IMR-90 (cell line): ENCODE measurements around the gene GPR158. TPM values are rescaled to one million over a fixed set of nuclear protein-coding genes. Genes with fewer than 3 reads are reported as not detected.

ENCODE experiments used
- ATAC-seq: fragments of 200-7000 bp; cut with Tn5 transposase; 2 replicates; pipeline ENCODE4 v1.9.1; 2020; ENCODE audit warnings: low read depth, mild to moderate bottlenecking, moderate library complexity
- BruUV-seq: library from RNA; stranded (reverse); fragments of 400-500 nt; replicated peaks from 2 replicates; lab custom pipeline; 2021; lab: Mats Ljungman, UMichigan
- CTCF ChIA-PET: fragments of 300-600 bp; formaldehyde crosslinking; extraction: SDS; loops from one replicate; lab custom pipeline; 2021; ENCODE audit warnings: antibody characterized with exemption; lab: Yijun Ruan, JAX
- POLR2A ChIA-PET: fragments of 300-600 bp; sonication (Branson Sonifier 250); formaldehyde crosslinking; loops from one replicate; lab custom pipeline; 2022; ENCODE audit warnings: antibody characterized with exemption; ENCODE audit not compliant: unreplicated experiment; lab: Charles Lee
- DNase-seq: peaks from one replicate; pipeline ENCODE4 v3.0.0; 2013
- H2AFZ ChIP-seq: replicated peaks from 2 replicates; pipeline ENCODE3; 2013; ENCODE audit warnings: low read length, mild to moderate bottlenecking; ENCODE audit not compliant: poor library complexity
- H2AK5ac ChIP-seq: 2 replicates; pipeline ENCODE4 v1.6.1; 2013; ENCODE audit warnings: low read depth, low read length, inconsistent platforms
- H2AK9ac ChIP-seq: replicated peaks from 2 replicates; pipeline ENCODE3; 2013; ENCODE audit warnings: mild to moderate bottlenecking, low read depth, low read length, moderate library complexity; ENCODE audit not compliant: poor library complexity
- H2BK120ac ChIP-seq: 2 replicates; pipeline ENCODE4 v1.6.1; 2013; ENCODE audit warnings: low read depth, low read length, inconsistent platforms
- H2BK15ac ChIP-seq: 3 replicates; pipeline ENCODE4 v1.6.1; 2013; ENCODE audit warnings: low read depth, low read length, inconsistent platforms
- H2BK20ac ChIP-seq: 2 replicates; pipeline ENCODE4 v1.6.1; 2013; ENCODE audit warnings: low read depth, mild to moderate bottlenecking, inconsistent platforms, low read length, moderate library complexity
- H2BK5ac ChIP-seq: 2 replicates; pipeline ENCODE4 v1.6.1; 2013; ENCODE audit warnings: mild to moderate bottlenecking, low read depth, low read length, inconsistent platforms; ENCODE audit not compliant: poor library complexity, severe bottlenecking
- H3K14ac ChIP-seq: replicated peaks from 2 replicates; pipeline ENCODE4 v1.6.1; 2013; ENCODE audit warnings: low read depth, low read length, inconsistent platforms
- H3K18ac ChIP-seq: 2 replicates; pipeline ENCODE4 v1.6.1; 2013; ENCODE audit warnings: low read depth, low read length, control low read depth
- H3K23ac ChIP-seq: 2 replicates; pipeline ENCODE4 v1.6.1; 2013; ENCODE audit warnings: low read depth, low read length, inconsistent platforms
- H3K27ac ChIP-seq: 2 replicates; pipeline ENCODE4 v1.5.1; 2013; ENCODE audit warnings: mild to moderate bottlenecking, control low read depth, low read length; ENCODE audit not compliant: insufficient read depth
- H3K27me3 ChIP-seq: 2 replicates; pipeline ENCODE4 v1.6.1; 2013; ENCODE audit warnings: low read length; ENCODE audit not compliant: control insufficient read depth, insufficient read depth
- H3K36me3 ChIP-seq: 2 replicates; pipeline ENCODE4 v1.6.1; 2013; ENCODE audit warnings: low read length, mixed read lengths; ENCODE audit not compliant: control insufficient read depth, insufficient read depth
- H3K4ac ChIP-seq: 2 replicates; pipeline ENCODE4 v1.6.1; 2013; ENCODE audit warnings: low read depth, low read length, inconsistent platforms
- H3K4me1 ChIP-seq: 2 replicates; pipeline ENCODE4 v1.6.1; 2013; ENCODE audit warnings: low read length, mixed read lengths; ENCODE audit not compliant: control insufficient read depth, insufficient read depth
- H3K4me2 ChIP-seq: 2 replicates; pipeline ENCODE4 v1.6.1; 2013; ENCODE audit warnings: low read depth, mild to moderate bottlenecking, control low read depth, low read length, moderate library complexity
- H3K4me3 ChIP-seq: 2 replicates; pipeline ENCODE4 v1.5.1; 2013; ENCODE audit warnings: low read depth, mild to moderate bottlenecking, control low read depth, low read length, moderate library complexity; ENCODE audit not compliant: insufficient read depth
- H3K56ac ChIP-seq: 2 replicates; pipeline ENCODE4 v1.6.1; 2013; ENCODE audit warnings: low read length, inconsistent platforms; ENCODE audit not compliant: insufficient read depth; ENCODE audit errors: extremely low read depth
- H3K79me1 ChIP-seq, 2 experiments: 2 replicates each; pipeline ENCODE4 v1.6.1; 2013; ENCODE audit warnings: low read length in 2 of 2, inconsistent platforms in 1 of 2, low read depth in 1 of 2
- H3K9ac ChIP-seq: 2 replicates; pipeline ENCODE4 v1.6.1; 2013; ENCODE audit warnings: low read depth, low read length, control low read depth
- H3K9me1 ChIP-seq: 2 replicates; pipeline ENCODE4 v1.6.1; 2013; ENCODE audit warnings: low read length, inconsistent platforms; ENCODE audit not compliant: insufficient read depth
- H3K9me3 ChIP-seq: 2 replicates; pipeline ENCODE4 v1.6.1; 2013; ENCODE audit warnings: low read length; ENCODE audit not compliant: control insufficient read depth, insufficient read depth
- H4K20me1 ChIP-seq: 2 replicates; pipeline ENCODE4 v1.6.1; 2013; ENCODE audit warnings: low read length, inconsistent platforms; ENCODE audit not compliant: insufficient read depth
- H4K5ac ChIP-seq: 2 replicates; pipeline ENCODE4 v1.6.1; 2013; ENCODE audit warnings: mild to moderate bottlenecking, low read depth, low read length, control low read depth
- H4K8ac ChIP-seq, 2 experiments: 2 replicates each; pipeline ENCODE4 v1.6.1; 2013; ENCODE audit warnings: low read depth in 2 of 2, low read length in 2 of 2, control low read depth in 1 of 2, inconsistent platforms in 1 of 2
- H4K91ac ChIP-seq: 2 replicates; pipeline ENCODE4 v1.6.1; 2013; ENCODE audit warnings: low read depth, low read length, inconsistent platforms; ENCODE audit not compliant: insufficient read depth
- FOS ChIP-seq: fragments of 150-350 bp; IDR thresholded peaks from 2 replicates; pipeline ENCODE4 v1.6.1; 2016; ENCODE audit warnings: low read depth, low read length
- MAFK ChIP-seq: IDR thresholded peaks from 2 replicates; pipeline ENCODE4 v1.6.1; 2012; ENCODE audit warnings: low read depth, low read length, improper control_type of control experiment
- MAZ ChIP-seq: IDR thresholded peaks from 2 replicates; pipeline ENCODE4 v1.6.1; 2012; ENCODE audit warnings: low read depth, mild to moderate bottlenecking, low read length, improper control_type of control experiment, moderate library complexity, borderline replicate concordance
- MXI1 ChIP-seq: IDR thresholded peaks from 2 replicates; pipeline ENCODE4 v1.6.1; 2012; ENCODE audit warnings: low read depth, mild to moderate bottlenecking, low read length, moderate library complexity, borderline replicate concordance
- SMC3 ChIP-seq: fragments of 150-350 bp; IDR thresholded peaks from 2 replicates; pipeline ENCODE4 v1.6.1; 2016; ENCODE audit warnings: low read depth, mild to moderate bottlenecking, antibody characterized with exemption, low read length, moderate library complexity
- WGBS, 2 experiments: methylation state at CpG; one replicate each; pipeline versions ENCODE4 v1.1.5 to v1.1.7; 2013; ENCODE audit warnings: missing lambda C conversion rate in 2 of 2; ENCODE audit not compliant: insufficient read length in 1 of 2; ENCODE audit errors: extremely low coverage in 2 of 2; 5-methylcytosine and 5-hydroxymethylcytosine counted together
- dilution Hi-C: fragments of 300-500 bp; cut with HindIII; formaldehyde crosslinking; loops from one replicate; pipeline ENCODE4 v1.14.3; 2018; ENCODE audit warnings: low sequenced_read_pairs; ENCODE audit not compliant: unreplicated experiment
- in situ Hi-C: fragments of 300-500 bp; cut with MboI; formaldehyde crosslinking; loops from 3 replicates; pipeline ENCODE4 v1.14.3; 2019; ENCODE audit warnings: low sequenced_read_pairs, inconsistent platforms, mixed read lengths
- intact Hi-C: fragments of 100-400 bp; cut with micrococcal nuclease; formaldehyde crosslinking; loops from 2 replicates; pipeline ENCODE4 v1.10.0; 2022
- polyA plus RNA-seq, 3 experiments: library from polyadenylated mRNA; depleted of rRNA; stranded (reverse); fragments of >200 nt; gene quantifications; 2 replicates each; pipeline ENCODE4 v1.2.3, GENCODE V29; 2012; ENCODE audit warnings: low replicate concordance in 1 of 3
- total RNA-seq: library from RNA; depleted of rRNA; stranded (reverse); fragments of >200 nt; gene quantifications from 2 replicates; pipeline ENCODE4 v1.2.3, GENCODE V29; 2012
- TF ChIP-seq, protein P1 (sequence below): fragments of 150-350 bp; IDR thresholded peaks from 2 replicates; pipeline ENCODE4 v1.6.1; 2016; ENCODE audit warnings: low read depth, mild to moderate bottlenecking, low read length, moderate library complexity, borderline replicate concordance
- TF ChIP-seq, protein P2 (sequence below): fragments of 150-350 bp; IDR thresholded peaks from 2 replicates; pipeline ENCODE4 v1.6.1; 2017; ENCODE audit warnings: mild to moderate bottlenecking, antibody characterized with exemption, low read length, low read depth
- TF ChIP-seq, protein P3 (sequence below): conservative IDR thresholded peaks from 2 replicates; pipeline ENCODE4 v1.5.1; 2012; ENCODE audit warnings: mild to moderate bottlenecking, low read depth, low read length, improper control_type of control experiment

The GPR158 gene
- total and polyA plus RNA-seq, 2 of the 4 experiments (the other 2 are of a cell fraction): not detected

DNA sequence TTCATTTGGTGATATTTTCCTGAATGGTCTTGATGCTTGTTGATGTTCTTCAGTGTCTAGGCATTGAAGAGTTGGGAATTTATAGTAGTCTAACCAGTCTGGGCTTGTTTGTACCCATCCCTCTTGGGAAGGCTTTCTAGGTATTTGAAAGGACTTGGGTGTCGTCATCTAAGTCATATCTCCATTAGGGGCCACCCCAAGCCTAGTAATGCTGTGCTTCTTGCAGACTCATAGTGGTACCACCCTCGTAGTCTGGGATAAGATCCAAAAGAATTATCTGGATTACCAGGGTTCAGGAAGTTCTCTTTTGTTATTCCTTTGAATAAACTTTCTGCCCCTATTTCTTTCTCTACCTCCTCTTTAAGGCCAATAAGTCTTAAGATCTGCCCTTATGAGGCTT is 439.9 kb downstream of the GPR158 start:
- dilution Hi-C loops (no loop called here), intact Hi-C loops (no loop called here), in situ Hi-C loops (no loop called here)
- Histone ChIP-seq H3K9me3 (peaks cover 18% of the 10 kb centered on the region), H3K4ac (no peak overlapping the region), H4K91ac (no peak overlapping the region), H3K9ac (no peak overlapping the region), H4K5ac (no peak overlapping the region), H2BK15ac (no peak overlapping the region), H3K56ac (no peak overlapping the region), H3K4me1 (no peaks in the 10 kb centered on the region), H2AFZ (no peak overlapping the region), H3K14ac (no peak overlapping the region), H3K36me3 (no peaks in the 10 kb centered on the region), H3K27ac (no peak overlapping the region), H3K23ac (no peak overlapping the region), H2AK5ac (no peak overlapping the region), H2BK120ac (no peak overlapping the region), H4K20me1 (no peaks in the 10 kb centered on the region), H2BK20ac (no peak overlapping the region), H3K27me3 (no peaks in the 10 kb centered on the region), H3K4me2 (no peak overlapping the region), H3K18ac (no peak overlapping the region), H4K8ac (no peak overlapping the region), H3K4me3 (no peak overlapping the region), H2AK9ac (no peak overlapping the region), H2BK5ac (no peak overlapping the region), H3K9me1 (no peaks in the 10 kb centered on the region), H3K79me1 (no peaks in the 10 kb centered on the region)
- WGBS, 2 experiments: no CpG with 5 or more reads among the region's 2 CpGs
- no TSS peak for BruUV-seq
- ChIA-PET POLR2A (no interaction called here), CTCF (no interaction called here)
- TF ChIP-seq, protein P1, sequence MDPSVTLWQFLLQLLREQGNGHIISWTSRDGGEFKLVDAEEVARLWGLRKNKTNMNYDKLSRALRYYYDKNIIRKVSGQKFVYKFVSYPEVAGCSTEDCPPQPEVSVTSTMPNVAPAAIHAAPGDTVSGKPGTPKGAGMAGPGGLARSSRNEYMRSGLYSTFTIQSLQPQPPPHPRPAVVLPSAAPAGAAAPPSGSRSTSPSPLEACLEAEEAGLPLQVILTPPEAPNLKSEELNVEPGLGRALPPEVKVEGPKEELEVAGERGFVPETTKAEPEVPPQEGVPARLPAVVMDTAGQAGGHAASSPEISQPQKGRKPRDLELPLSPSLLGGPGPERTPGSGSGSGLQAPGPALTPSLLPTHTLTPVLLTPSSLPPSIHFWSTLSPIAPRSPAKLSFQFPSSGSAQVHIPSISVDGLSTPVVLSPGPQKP: no peak
- TF ChIP-seq SMC3: no peak
- TF ChIP-seq, protein P2, sequence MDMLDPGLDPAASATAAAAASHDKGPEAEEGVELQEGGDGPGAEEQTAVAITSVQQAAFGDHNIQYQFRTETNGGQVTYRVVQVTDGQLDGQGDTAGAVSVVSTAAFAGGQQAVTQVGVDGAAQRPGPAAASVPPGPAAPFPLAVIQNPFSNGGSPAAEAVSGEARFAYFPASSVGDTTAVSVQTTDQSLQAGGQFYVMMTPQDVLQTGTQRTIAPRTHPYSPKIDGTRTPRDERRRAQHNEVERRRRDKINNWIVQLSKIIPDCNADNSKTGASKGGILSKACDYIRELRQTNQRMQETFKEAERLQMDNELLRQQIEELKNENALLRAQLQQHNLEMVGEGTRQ: no peak
- TF ChIP-seq MXI1: no peak
- TF ChIP-seq FOS: no peak
- no peak for TF ChIP-seq MAZ
- no peak for TF ChIP-seq MAFK
- TF ChIP-seq, protein P3, sequence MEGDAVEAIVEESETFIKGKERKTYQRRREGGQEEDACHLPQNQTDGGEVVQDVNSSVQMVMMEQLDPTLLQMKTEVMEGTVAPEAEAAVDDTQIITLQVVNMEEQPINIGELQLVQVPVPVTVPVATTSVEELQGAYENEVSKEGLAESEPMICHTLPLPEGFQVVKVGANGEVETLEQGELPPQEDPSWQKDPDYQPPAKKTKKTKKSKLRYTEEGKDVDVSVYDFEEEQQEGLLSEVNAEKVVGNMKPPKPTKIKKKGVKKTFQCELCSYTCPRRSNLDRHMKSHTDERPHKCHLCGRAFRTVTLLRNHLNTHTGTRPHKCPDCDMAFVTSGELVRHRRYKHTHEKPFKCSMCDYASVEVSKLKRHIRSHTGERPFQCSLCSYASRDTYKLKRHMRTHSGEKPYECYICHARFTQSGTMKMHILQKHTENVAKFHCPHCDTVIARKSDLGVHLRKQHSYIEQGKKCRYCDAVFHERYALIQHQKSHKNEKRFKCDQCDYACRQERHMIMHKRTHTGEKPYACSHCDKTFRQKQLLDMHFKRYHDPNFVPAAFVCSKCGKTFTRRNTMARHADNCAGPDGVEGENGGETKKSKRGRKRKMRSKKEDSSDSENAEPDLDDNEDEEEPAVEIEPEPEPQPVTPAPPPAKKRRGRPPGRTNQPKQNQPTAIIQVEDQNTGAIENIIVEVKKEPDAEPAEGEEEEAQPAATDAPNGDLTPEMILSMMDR: no peak
- ATAC-seq: no peak
- no peak for DNase-seq
